ENCODE results near the gene TAC3.
"Not testable (repeated sequence)": the region's sequence is repeated elsewhere in the genome, so short reads cannot be mapped to it uniquely, and the experiment has no call there.

TAC3 gene

GRCh38 chr12:57004651-57005050 lies 11.7 kb downstream of the TAC3 start:
- DNase-seq (ENCODE audit: low spot score): no peak

DNA sequence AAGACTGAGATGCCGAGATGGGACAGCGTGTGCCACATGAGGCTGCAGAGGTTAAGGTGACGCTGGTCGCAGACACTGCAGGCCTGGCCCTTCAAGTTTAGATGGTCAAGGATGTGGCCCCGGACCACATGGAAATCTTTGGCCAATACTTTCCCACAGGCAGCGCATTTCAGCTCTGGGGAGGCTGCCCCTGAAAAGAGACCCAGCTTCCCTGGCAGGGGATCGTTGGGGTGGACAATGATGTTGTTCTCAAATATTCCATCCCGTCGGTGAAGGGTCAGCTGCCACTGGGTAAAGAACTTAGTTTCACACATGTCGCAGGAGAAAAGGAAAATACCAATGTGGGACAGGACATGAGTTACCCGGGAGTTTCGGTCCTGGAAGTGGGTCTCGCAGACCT lies 12.9 kb downstream of the TAC3 start:
- no peak for DNase-seq (ENCODE audit: low spot score)

- DNase-seq (ENCODE audit: low spot score): no peak
These were observed 14.9 kb downstream of the TAC3 start for GRCh38 chr12:57001448-57001906.

DNA sequence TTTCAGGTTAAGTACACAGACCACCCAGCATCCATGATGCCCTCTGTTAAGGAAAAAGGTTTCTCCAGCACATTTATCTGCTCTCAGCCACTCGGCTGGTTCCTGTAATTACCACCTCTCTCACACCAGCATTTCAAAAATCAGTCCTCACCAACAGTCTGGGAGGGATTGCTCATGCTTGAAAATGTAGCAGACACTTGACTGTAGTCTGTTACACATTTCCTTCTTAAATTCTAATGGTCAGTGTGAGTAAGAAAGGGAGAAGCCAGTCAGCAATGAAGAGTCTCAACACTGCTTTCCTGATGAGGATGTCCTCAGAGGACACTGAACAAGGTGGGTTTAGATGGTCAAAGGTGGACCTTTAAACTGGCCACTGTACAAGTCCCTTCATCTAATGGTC lies 15.9 kb downstream of the TAC3 start:
- no peak for DNase-seq (ENCODE audit: low spot score)

DNA sequence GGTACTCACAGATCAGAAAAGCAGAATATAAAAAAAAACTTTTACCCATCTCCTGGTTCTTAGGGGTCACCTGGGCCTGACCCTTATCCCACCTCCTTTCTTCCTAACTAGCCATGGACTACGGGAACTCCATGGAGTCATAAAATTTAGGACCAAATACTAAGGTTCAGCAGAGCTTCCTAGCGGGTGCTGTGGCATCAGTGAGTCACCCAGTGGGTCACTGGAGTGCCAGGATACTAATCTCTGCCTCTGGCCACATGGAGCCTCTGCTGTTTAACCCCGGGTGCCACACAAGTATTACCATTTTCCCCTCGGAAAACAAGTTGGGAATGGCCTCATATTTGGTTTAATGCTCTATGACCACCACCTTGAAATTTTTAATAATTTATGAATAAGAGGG lies 16.9 kb downstream of the TAC3 start:
- no peak for DNase-seq (ENCODE audit: low spot score)

GRCh38 chr12:56998981-56999380 lies 17.3 kb downstream of the TAC3 start:
- no peak for DNase-seq (ENCODE audit: low spot score)

GRCh38 chr12:56998316-56998715 lies 18.0 kb downstream of the TAC3 start:
- DNase-seq (ENCODE audit: low spot score): no peak

GRCh38 chr12:56996793-56997545 lies 19.4 kb downstream of the TAC3 start:
- no peak for DNase-seq (ENCODE audit: low spot score)

DNA sequence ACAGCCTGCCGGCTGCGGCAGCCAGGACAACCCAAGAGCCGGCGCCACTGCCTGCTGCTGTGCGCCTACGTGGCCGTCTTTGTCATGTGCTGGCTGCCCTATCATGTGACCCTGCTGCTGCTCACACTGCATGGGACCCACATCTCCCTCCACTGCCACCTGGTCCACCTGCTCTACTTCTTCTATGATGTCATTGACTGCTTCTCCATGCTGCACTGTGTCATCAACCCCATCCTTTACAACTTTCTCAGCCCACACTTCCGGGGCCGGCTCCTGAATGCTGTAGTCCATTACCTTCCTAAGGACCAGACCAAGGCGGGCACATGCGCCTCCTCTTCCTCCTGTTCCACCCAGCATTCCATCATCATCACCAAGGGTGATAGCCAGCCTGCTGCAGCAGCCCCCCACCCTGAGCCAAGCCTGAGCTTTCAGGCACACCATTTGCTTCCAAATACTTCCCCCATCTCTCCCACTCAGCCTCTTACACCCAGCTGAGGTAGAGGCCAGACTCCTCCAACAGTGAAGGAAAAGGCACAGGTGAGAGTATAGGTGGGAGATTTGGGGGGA lies 20.3 kb downstream of the TAC3 start:
- DNase-seq (ENCODE audit: low spot score): no peak

DNA sequence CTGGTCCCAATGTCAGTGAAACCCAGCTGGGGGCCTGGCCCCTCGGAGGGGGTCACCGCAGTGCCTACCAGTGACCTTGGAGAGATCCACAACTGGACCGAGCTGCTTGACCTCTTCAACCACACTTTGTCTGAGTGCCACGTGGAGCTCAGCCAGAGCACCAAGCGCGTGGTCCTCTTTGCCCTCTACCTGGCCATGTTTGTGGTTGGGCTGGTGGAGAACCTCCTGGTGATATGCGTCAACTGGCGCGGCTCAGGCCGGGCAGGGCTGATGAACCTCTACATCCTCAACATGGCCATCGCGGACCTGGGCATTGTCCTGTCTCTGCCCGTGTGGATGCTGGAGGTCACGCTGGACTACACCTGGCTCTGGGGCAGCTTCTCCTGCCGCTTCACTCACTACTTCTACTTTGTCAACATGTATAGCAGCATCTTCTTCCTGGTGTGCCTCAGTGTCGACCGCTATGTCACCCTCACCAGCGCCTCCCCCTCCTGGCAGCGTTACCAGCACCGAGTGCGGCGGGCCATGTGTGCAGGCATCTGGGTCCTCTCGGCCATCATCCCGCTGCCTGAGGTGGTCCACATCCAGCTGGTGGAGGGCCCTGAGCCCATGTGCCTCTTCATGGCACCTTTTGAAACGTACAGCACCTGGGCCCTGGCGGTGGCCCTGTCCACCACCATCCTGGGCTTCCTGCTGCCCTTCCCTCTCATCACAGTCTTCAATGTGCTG lies 21.0 kb downstream of the TAC3 start:
- DNase-seq (ENCODE audit: low spot score): no peak

- no peak for DNase-seq (ENCODE audit: low spot score)
These were observed 22.0 kb downstream of the TAC3 start for GRCh38 chr12:56994231-56994746.

- DNase-seq (ENCODE audit: low spot score): no peak
These were observed 23.0 kb downstream of the TAC3 start for GRCh38 chr12:56993346-56993745.

- peak; percentile 30 for DNase-seq (ENCODE audit: low spot score)
These were observed 24.7 kb downstream of the TAC3 start for GRCh38 chr12:56991319-56992246.

GRCh38 chr12:56990648-56991318 lies 25.5 kb downstream of the TAC3 start:
- DNase-seq (ENCODE audit: low spot score): no peak

DNA sequence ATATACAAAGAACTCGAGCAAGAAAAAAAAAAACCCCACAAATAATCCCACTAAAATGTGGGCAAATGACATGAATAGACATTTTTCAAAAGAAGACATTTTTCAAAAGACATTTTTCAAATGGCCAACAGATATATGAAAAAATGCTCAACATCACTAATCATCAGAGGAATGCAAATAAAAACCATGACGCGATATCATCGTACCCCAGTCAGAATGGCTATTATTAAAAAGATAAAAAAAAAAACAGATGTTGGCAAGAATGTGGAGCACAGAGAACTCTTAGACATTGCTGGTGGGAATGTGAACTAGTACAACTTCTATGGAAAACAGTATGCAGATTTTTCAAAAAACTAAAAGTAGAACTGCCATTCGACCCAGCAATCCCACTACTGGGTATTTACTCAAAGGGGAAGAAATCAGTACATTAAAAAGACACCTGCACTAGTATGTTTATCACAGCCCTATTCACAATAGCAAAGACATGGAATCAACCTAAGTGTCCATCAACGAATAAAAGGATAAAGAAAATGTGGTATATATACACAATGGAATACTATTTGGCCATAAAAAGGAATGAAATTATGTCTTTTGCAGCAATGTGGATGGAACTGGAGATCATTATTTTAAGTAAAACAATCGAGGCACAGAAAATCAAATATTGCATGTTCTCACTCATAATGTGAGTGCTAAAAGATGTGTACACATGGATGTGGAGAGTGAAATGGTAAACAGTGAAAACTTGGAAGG lies 26.3 kb downstream of the TAC3 start:
- DNase-seq (ENCODE audit: low spot score): no peak

DNA sequence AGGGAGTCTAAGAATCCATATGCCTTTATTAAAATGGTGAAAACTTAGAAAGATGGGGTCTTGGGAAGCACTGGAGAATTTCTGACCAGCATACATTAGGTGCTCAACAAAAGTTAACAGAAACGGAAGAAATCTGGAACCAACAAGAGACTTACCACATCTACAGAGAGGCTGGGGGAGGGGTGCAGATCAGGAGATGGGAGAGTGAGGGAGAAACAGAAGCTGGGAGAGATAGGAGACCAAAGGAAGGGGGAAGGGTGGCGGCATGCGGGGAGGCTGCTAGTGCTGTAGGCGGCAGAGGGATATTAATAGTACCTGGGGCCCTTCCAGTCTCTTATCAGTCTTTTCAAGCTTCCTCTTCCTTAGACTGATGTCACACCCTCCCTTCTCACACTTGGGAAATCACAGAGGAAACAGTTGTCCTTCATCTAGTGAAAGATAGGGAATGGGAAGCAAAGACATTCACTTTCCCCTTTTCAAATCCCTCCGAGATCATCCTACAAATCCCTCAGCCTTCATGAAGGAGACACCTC lies 28.1 kb downstream of the TAC3 start:
- DNase-seq (ENCODE audit: low spot score): no peak

GRCh38 chr12:56987551-56988053 lies 28.7 kb downstream of the TAC3 start:
- DNase-seq (ENCODE audit: low spot score): peak; percentile 71

GRCh38 chr12:56987011-56987410 lies 29.3 kb downstream of the TAC3 start:
- no peak for DNase-seq (ENCODE audit: low spot score)

DNA sequence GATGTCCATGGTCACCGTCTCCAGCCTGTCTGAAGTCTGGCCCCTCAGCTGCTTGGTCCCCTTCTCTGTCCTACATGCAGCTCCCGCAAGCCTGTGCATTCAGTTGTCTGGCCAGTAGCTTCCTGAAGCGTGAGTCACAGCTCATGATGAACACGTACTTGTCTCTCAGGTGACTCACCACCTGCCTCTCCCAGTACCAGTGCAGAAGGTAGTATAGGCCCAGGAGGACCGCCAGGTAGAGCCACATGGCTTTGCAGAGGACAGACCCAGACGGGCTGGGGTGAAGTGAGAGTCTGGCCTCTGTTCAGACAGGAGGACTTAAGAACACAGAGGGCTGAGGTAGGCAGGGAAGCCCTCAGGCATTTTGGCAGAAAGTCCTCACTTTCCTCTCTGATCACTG lies 30.6 kb downstream of the TAC3 start:
- DNase-seq (ENCODE audit: low spot score): not testable (repeated sequence)

DNA sequence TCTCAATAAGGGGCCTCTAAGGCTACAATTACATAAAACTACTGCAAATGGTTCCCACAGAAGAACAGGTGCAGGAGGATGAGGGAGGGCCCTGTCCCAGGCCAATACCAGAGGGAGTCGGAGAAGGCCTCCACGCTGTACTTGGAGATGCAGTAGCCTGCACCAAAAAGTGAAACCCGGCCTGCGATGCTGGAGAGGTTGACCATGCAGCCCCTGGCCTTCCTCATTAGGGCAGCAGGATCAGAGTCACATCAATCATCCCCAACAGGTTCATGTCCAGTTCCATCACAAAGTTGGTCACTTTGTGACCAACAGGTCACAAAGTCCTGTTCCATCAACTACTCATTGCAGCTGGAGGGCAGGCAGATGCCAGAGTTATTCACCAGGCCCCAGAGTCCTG lies 32.9 kb downstream of the TAC3 start:
- no peak for DNase-seq (ENCODE audit: low spot score)
